Measurements from ENCODE around the gene PPP1R12C. TPM values are rescaled to one million over a fixed set of nuclear protein-coding genes. Genes with fewer than 3 reads are reported as not detected.
"Not testable (repeated sequence)": the region's sequence is repeated elsewhere in the genome, so short reads cannot be mapped to it uniquely, and the experiment has no call there.

Gene PPP1R12C
- total RNA-seq, 1 donor from 2014 or later: 24.5 TPM

- H3K27me3 ChIP-seq (ENCODE audit: control insufficient read depth in 3 of 3, insufficient read depth in 3 of 3, low read length in 3 of 3): peaks cover 35 to 38% (median 37%) of the 10 kb centered on the region in 3 donors
- peaks cover 0 to 3% (median 0%) of the 10 kb centered on the region in 3 donors for H3K9me3 ChIP-seq (ENCODE audit: control insufficient read depth in 3 of 3, low read length in 3 of 3)
- no peak overlapping the region for H3K4me3 ChIP-seq (ENCODE audit: low read length in 3 of 3)
- no peaks in the 10 kb centered on the region for H3K36me3 ChIP-seq (ENCODE audit: control insufficient read depth in 3 of 3, insufficient read depth in 3 of 3, low read length in 3 of 3)
- H3K4me1 ChIP-seq (ENCODE audit: control insufficient read depth in 3 of 3, insufficient read depth in 3 of 3, low read length in 3 of 3): peaks cover 5 to 10% (median 6%) of the 10 kb centered on the region in 3 donors
- H3K27ac ChIP-seq (ENCODE audit: low read depth, low read length): no peak overlapping the region
- no peak overlapping the region for H3K9ac ChIP-seq (ENCODE audit: low read depth in 1 of 3, low read length in 3 of 3)
Measured at GRCh38 chr19:55066107-55066709, 51.2 kb downstream of the PPP1R12C start.

GRCh38 chr19:55065516-55065915, 51.9 kb downstream of the PPP1R12C start:
- not testable (repeated sequence) for H3K9ac ChIP-seq (ENCODE audit: low read depth in 1 of 3, low read length in 3 of 3); H3K9me3 ChIP-seq (ENCODE audit: control insufficient read depth in 3 of 3, low read length in 3 of 3); H3K36me3 ChIP-seq (ENCODE audit: control insufficient read depth in 3 of 3, insufficient read depth in 3 of 3, low read length in 3 of 3); H3K4me3 ChIP-seq (ENCODE audit: low read length in 3 of 3); H3K4me1 ChIP-seq (ENCODE audit: control insufficient read depth in 3 of 3, insufficient read depth in 3 of 3, low read length in 3 of 3); H3K27ac ChIP-seq (ENCODE audit: low read depth, low read length)
- peaks cover 29 to 31% (median 31%) of the 10 kb centered on the region in 3 donors for H3K27me3 ChIP-seq (ENCODE audit: control insufficient read depth in 3 of 3, insufficient read depth in 3 of 3, low read length in 3 of 3)

GRCh38 chr19:55063492-55063843, 54.0 kb downstream of the PPP1R12C start:
- peaks cover 6 to 8% (median 6%) of the 10 kb centered on the region in 3 donors for H3K36me3 ChIP-seq (ENCODE audit: control insufficient read depth in 3 of 3, insufficient read depth in 3 of 3, low read length in 3 of 3)
- no peak overlapping the region for H3K9ac ChIP-seq (ENCODE audit: low read depth in 1 of 3, low read length in 3 of 3)
- H3K4me3 ChIP-seq (ENCODE audit: low read length in 3 of 3): peak overlapping the region; percentile 57 to 79 (median 67)
- peaks cover 5% of the 10 kb centered on the region in 3 donors for H3K4me1 ChIP-seq (ENCODE audit: control insufficient read depth in 3 of 3, insufficient read depth in 3 of 3, low read length in 3 of 3)
- H3K27ac ChIP-seq (ENCODE audit: low read depth, low read length): no peak overlapping the region
- H3K27me3 ChIP-seq (ENCODE audit: control insufficient read depth in 3 of 3, insufficient read depth in 3 of 3, low read length in 3 of 3): peaks cover 14 to 15% (median 14%) of the 10 kb centered on the region in 3 donors
- H3K9me3 ChIP-seq (ENCODE audit: control insufficient read depth in 3 of 3, low read length in 3 of 3): no peaks in the 10 kb centered on the region

GRCh38 chr19:55062735-55063491, 54.5 kb downstream of the PPP1R12C start, which contains the start of gene RDH13:
Gene RDH13 (minus strand): TSS chr19:55063148. CDS start chr19:55063032, 116 bp downstream.
- H3K27ac ChIP-seq (ENCODE audit: low read depth, low read length): no peak within 1 kb of the TSS
- H3K27me3 ChIP-seq (ENCODE audit: control insufficient read depth in 3 of 3, insufficient read depth in 3 of 3, low read length in 3 of 3): peaks cover 14 to 15% (median 14%) of the 10 kb centered on the region in 3 donors
- H3K9ac ChIP-seq (ENCODE audit: low read depth in 1 of 3, low read length in 3 of 3): peak within 1 kb of the TSS; percentile 80 to 94 (median 88)
- peaks cover 6 to 14% (median 6%) of the 10 kb centered on the region in 3 donors for H3K36me3 ChIP-seq (ENCODE audit: control insufficient read depth in 3 of 3, insufficient read depth in 3 of 3, low read length in 3 of 3)
- H3K9me3 ChIP-seq (ENCODE audit: control insufficient read depth in 3 of 3, low read length in 3 of 3): no peaks in the 10 kb centered on the region
- peaks cover 5% of the 10 kb centered on the region in 3 donors for H3K4me1 ChIP-seq (ENCODE audit: control insufficient read depth in 3 of 3, insufficient read depth in 3 of 3, low read length in 3 of 3)
- H3K4me3 ChIP-seq (ENCODE audit: low read length in 3 of 3): peak within 1 kb of the TSS; percentile 76 to 79 (median 77)

- not testable (repeated sequence) for H3K9me3 ChIP-seq (ENCODE audit: control insufficient read depth in 3 of 3, low read length in 3 of 3); H3K9ac ChIP-seq (ENCODE audit: low read depth in 1 of 3, low read length in 3 of 3); H3K4me3 ChIP-seq (ENCODE audit: low read length in 3 of 3); H3K27me3 ChIP-seq (ENCODE audit: control insufficient read depth in 3 of 3, insufficient read depth in 3 of 3, low read length in 3 of 3); H3K27ac ChIP-seq (ENCODE audit: low read depth, low read length); H3K4me1 ChIP-seq (ENCODE audit: control insufficient read depth in 3 of 3, insufficient read depth in 3 of 3, low read length in 3 of 3)
- peaks cover 20 to 31% (median 25%) of the 10 kb centered on the region in 3 donors for H3K36me3 ChIP-seq (ENCODE audit: control insufficient read depth in 3 of 3, insufficient read depth in 3 of 3, low read length in 3 of 3)
Measured at GRCh38 chr19:55060287-55060686, 57.1 kb downstream of the PPP1R12C start.

- no peak overlapping the region for H3K4me3 ChIP-seq (ENCODE audit: low read length in 3 of 3)
- H3K9ac ChIP-seq (ENCODE audit: low read depth in 1 of 3, low read length in 3 of 3): no peak overlapping the region
- no peaks in the 10 kb centered on the region for H3K9me3 ChIP-seq (ENCODE audit: control insufficient read depth in 3 of 3, low read length in 3 of 3)
- no peaks in the 10 kb centered on the region for H3K27me3 ChIP-seq (ENCODE audit: control insufficient read depth in 3 of 3, insufficient read depth in 3 of 3, low read length in 3 of 3)
- H3K27ac ChIP-seq (ENCODE audit: low read depth, low read length): no peak overlapping the region
- peaks cover 5% of the 10 kb centered on the region in 3 donors for H3K4me1 ChIP-seq (ENCODE audit: control insufficient read depth in 3 of 3, insufficient read depth in 3 of 3, low read length in 3 of 3)
- peaks cover 22 to 35% (median 29%) of the 10 kb centered on the region in 3 donors for H3K36me3 ChIP-seq (ENCODE audit: control insufficient read depth in 3 of 3, insufficient read depth in 3 of 3, low read length in 3 of 3)
Measured at GRCh38 chr19:55058781-55059610, 58.4 kb downstream of the PPP1R12C start.

GRCh38 chr19:55056827-55057226, 60.6 kb downstream of the PPP1R12C start:
- no peak overlapping the region for H3K4me3 ChIP-seq (ENCODE audit: low read length in 3 of 3)
- peaks cover 30 to 41% (median 37%) of the 10 kb centered on the region in 3 donors for H3K36me3 ChIP-seq (ENCODE audit: control insufficient read depth in 3 of 3, insufficient read depth in 3 of 3, low read length in 3 of 3)
- no peaks in the 10 kb centered on the region for H3K27me3 ChIP-seq (ENCODE audit: control insufficient read depth in 3 of 3, insufficient read depth in 3 of 3, low read length in 3 of 3)
- no peaks in the 10 kb centered on the region for H3K9me3 ChIP-seq (ENCODE audit: control insufficient read depth in 3 of 3, low read length in 3 of 3)
- H3K9ac ChIP-seq (ENCODE audit: low read depth in 1 of 3, low read length in 3 of 3): no peak overlapping the region
- peaks cover 0 to under 1% (median under 1%) of the 10 kb centered on the region in 3 donors for H3K4me1 ChIP-seq (ENCODE audit: control insufficient read depth in 3 of 3, insufficient read depth in 3 of 3, low read length in 3 of 3)
- H3K27ac ChIP-seq (ENCODE audit: low read depth, low read length): no peak overlapping the region

- no peak overlapping the region for H3K4me3 ChIP-seq (ENCODE audit: low read length in 3 of 3)
- peaks cover 43 to 51% (median 46%) of the 10 kb centered on the region in 3 donors for H3K36me3 ChIP-seq (ENCODE audit: control insufficient read depth in 3 of 3, insufficient read depth in 3 of 3, low read length in 3 of 3)
Measured at GRCh38 chr19:55053735-55054134, 63.7 kb downstream of the PPP1R12C start.

GRCh38 chr19:55050749-55051532, 66.5 kb downstream of the PPP1R12C start:
- no peak overlapping the region for H3K27ac ChIP-seq (ENCODE audit: low read depth, low read length)
- H3K27me3 ChIP-seq (ENCODE audit: control insufficient read depth in 3 of 3, insufficient read depth in 3 of 3, low read length in 3 of 3): no peaks in the 10 kb centered on the region
- H3K4me3 ChIP-seq (ENCODE audit: low read length in 3 of 3): no peak overlapping the region
- no peaks in the 10 kb centered on the region for H3K9me3 ChIP-seq (ENCODE audit: control insufficient read depth in 3 of 3, low read length in 3 of 3)
- no peaks in the 10 kb centered on the region for H3K4me1 ChIP-seq (ENCODE audit: control insufficient read depth in 3 of 3, insufficient read depth in 3 of 3, low read length in 3 of 3)
- no peak overlapping the region for H3K9ac ChIP-seq (ENCODE audit: low read depth in 1 of 3, low read length in 3 of 3)
- H3K36me3 ChIP-seq (ENCODE audit: control insufficient read depth in 3 of 3, insufficient read depth in 3 of 3, low read length in 3 of 3): peaks cover 56 to 58% (median 56%) of the 10 kb centered on the region in 3 donors

More at GRCh38 chr19:55053735-55054134, 63.7 kb downstream of the PPP1R12C start:
- Histone ChIP-seq H3K9ac (ENCODE audit: low read depth in 1 of 3, low read length in 3 of 3) (no peak overlapping the region), H3K9me3 (ENCODE audit: control insufficient read depth in 3 of 3, low read length in 3 of 3) (no peaks in the 10 kb centered on the region), H3K27me3 (ENCODE audit: control insufficient read depth in 3 of 3, insufficient read depth in 3 of 3, low read length in 3 of 3) (no peaks in the 10 kb centered on the region), H3K27ac (ENCODE audit: low read depth, low read length) (no peak overlapping the region), H3K4me1 (ENCODE audit: control insufficient read depth in 3 of 3, insufficient read depth in 3 of 3, low read length in 3 of 3) (no peaks in the 10 kb centered on the region)

Measured in skeletal muscle tissue (tissue), 4 donors.